ENCODE data around the gene TRPM4.

DNA sequence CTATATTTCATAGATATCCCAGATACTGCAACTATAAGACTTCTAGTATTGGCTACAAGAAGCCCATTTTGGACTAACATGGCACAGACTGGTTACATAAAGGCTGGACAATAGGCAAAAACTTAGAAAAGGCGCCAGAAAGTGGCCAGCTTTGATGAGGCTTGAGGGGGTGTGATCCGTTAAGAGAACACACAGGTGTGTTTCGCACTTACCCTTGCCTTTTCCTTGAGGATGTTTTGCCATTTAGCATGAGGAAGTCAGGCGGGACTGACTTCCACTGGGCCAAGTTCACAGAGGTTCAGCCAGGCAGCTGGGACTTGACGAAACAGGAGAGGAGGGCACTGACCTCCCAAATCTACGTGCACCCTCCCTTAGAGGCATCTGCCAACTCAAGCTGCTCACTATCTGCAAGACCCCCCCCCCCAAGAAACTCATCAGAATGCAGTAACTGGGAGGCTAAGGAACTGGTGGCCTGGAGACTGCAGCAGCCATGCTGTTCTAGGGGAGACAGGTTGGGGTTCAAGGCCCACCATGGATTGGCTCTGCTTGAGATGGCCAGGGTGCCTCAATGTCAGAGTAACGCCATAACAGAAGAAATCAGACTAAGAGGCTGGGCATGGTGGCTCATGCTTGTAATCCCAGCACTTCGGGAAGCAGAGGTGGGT is 47.9 kb upstream of the TRPM4 start:
- TF ChIP-seq POLR2A (IDR thresholded peaks at IDR 0.05; ENCODE audit: low read depth, low read length) (no peak; the same call in 1 of the 2 replicates), TAF1 (IDR thresholded peaks at IDR 0.05; ENCODE audit: low read depth, low read length) (no peak), POLR2AphosphoS5 (IDR thresholded peaks at IDR 0.05; ENCODE audit: low read depth, low read length) (no peak)

Data from GM12891 (cell line).